Neural progenitor cell (in vitro differentiated cells): ENCODE measurements around the gene RCOR1.

ENCODE experiments used
- EZH2 ChIP-seq: fragments of 200-600 bp; sonication (generic); IDR thresholded peaks from 2 replicates; pipeline ENCODE4 v1.6.1; 2017; ENCODE audit warnings: antibody characterized with exemption, mild to moderate bottlenecking, moderate library complexity
- EZH2phosphoT487 ChIP-seq: fragments of 200-600 bp; sonication (generic); IDR thresholded peaks from 2 replicates; pipeline ENCODE4 v1.6.1; 2017; ENCODE audit warnings: antibody characterized with exemption
- TF ChIP-seq, protein P1 (sequence below): fragments of 200-600 bp; sonication (generic); IDR thresholded peaks from 2 replicates; pipeline ENCODE4 v1.5.1; 2017; ENCODE audit warnings: antibody characterized with exemption, mild to moderate bottlenecking

DNA sequence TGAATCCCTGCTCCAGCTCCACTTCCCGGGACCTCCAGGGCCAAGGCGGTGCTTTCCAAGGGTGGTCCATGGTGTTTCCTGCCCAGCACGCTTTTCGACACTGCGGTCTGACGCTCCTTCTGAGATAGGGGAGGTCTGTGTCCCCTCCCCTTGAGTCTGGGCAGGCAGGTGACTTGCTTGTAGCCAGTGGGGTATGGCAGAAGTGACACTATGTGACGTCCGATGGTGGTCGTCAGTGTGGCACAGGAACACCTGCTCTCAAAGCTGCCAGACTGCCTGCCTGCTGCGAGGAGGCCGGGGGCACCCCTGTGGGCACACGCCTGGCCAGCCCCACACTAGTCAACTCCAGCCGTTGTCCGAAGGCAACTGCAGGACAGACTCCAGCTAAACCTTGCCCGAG, 168.8 kb downstream of the RCOR1 start:
- TF ChIP-seq EZH2phosphoT487, result no peak
- TF ChIP-seq, protein P1, sequence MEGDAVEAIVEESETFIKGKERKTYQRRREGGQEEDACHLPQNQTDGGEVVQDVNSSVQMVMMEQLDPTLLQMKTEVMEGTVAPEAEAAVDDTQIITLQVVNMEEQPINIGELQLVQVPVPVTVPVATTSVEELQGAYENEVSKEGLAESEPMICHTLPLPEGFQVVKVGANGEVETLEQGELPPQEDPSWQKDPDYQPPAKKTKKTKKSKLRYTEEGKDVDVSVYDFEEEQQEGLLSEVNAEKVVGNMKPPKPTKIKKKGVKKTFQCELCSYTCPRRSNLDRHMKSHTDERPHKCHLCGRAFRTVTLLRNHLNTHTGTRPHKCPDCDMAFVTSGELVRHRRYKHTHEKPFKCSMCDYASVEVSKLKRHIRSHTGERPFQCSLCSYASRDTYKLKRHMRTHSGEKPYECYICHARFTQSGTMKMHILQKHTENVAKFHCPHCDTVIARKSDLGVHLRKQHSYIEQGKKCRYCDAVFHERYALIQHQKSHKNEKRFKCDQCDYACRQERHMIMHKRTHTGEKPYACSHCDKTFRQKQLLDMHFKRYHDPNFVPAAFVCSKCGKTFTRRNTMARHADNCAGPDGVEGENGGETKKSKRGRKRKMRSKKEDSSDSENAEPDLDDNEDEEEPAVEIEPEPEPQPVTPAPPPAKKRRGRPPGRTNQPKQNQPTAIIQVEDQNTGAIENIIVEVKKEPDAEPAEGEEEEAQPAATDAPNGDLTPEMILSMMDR, result no peak
- TF ChIP-seq EZH2, result no peak
